HEK293 (cell line): ENCODE measurements around the gene RNF144A.

Experiments
- CTCF ChIA-PET: fragments of 350-600 bp; formaldehyde crosslinking; extraction: SDS; loops from one replicate; lab custom pipeline; 2021; ENCODE audit warnings: antibody characterized with exemption; lab: Yijun Ruan, JAX
- POLR2A ChIA-PET: fragments of 300-600 bp; formaldehyde crosslinking; extraction: SDS; loops from one replicate; lab custom pipeline; 2020; ENCODE audit warnings: antibody characterized with exemption, inconsistent platforms; lab: Yijun Ruan, JAX
- H3K27ac ChIP-seq: fragments of 200-500 bp; sonication (Bioruptor generic); 2 replicates; pipeline ENCODE4 v1.5.1; 2014; ENCODE audit warnings: low read depth, low read length, control low read depth, inconsistent platforms; ENCODE audit errors: extremely low read depth
- H3K36me3 ChIP-seq, 2 experiments: fragments of 200-500 bp in 1 of 2; sonication (Bioruptor generic) in 1 of 2; 1 replicate in 1 of 2; 2 replicates in 1 of 2; pipeline ENCODE4 v1.5.1; 2014 to 2017; ENCODE audit warnings: inconsistent platforms in 2 of 2, low read length in 2 of 2; ENCODE audit not compliant: control insufficient read depth in 2 of 2, insufficient read depth in 1 of 2
- H3K4me1 ChIP-seq: fragments of 200-500 bp; sonication (Bioruptor generic); 2 replicates; pipeline ENCODE4 v1.5.1; 2014; ENCODE audit warnings: mild to moderate bottlenecking, low read length, inconsistent platforms; ENCODE audit not compliant: control insufficient read depth, insufficient read depth
- H3K4me3 ChIP-seq: 2 replicates; pipeline ENCODE4 v1.5.1; 2011; ENCODE audit warnings: low read depth, mild to moderate bottlenecking, control low read depth, low read length, moderate library complexity
- H3K9me3 ChIP-seq: fragments of 200-500 bp; sonication (Bioruptor generic); 2 replicates; pipeline ENCODE4 v1.5.1; 2014; ENCODE audit warnings: low read depth, low read length, inconsistent platforms; ENCODE audit not compliant: control insufficient read depth, insufficient read depth
- BCL11B ChIP-seq: fragments of 450-650 bp; formaldehyde crosslinking; IDR thresholded peaks from 2 replicates; pipeline ENCODE4 v1.5.1; 2016; ENCODE audit warnings: low read depth, missing biosample characterization, missing genetic modification characterization
- BCL6B ChIP-seq: fragments of 450-650 bp; formaldehyde crosslinking; IDR thresholded peaks from 2 replicates; pipeline ENCODE4 v1.5.1; 2017; ENCODE audit warnings: missing biosample characterization, missing genetic modification characterization
- PATZ1 ChIP-seq: fragments of 450-650 bp; formaldehyde crosslinking; IDR thresholded peaks from 2 replicates; pipeline ENCODE4 v1.5.1; 2016; ENCODE audit warnings: missing biosample characterization, missing genetic modification characterization
- RBAK ChIP-seq: fragments of 450-650 bp; formaldehyde crosslinking; IDR thresholded peaks from 2 replicates; pipeline ENCODE4 v1.5.1; 2016; ENCODE audit warnings: missing biosample characterization, missing genetic modification characterization
- SCRT2 ChIP-seq: fragments of 450-650 bp; formaldehyde crosslinking; IDR thresholded peaks from 2 replicates; pipeline ENCODE4 v1.5.1; 2016; ENCODE audit warnings: missing biosample characterization, missing genetic modification characterization
- ZIC2 ChIP-seq: fragments of 450-650 bp; formaldehyde crosslinking; IDR thresholded peaks from 2 replicates; pipeline ENCODE4 v1.5.1; 2016; ENCODE audit warnings: missing biosample characterization, missing genetic modification characterization
- ZNF184 ChIP-seq: fragments of 450-650 bp; IDR thresholded peaks from 2 replicates; pipeline ENCODE4 v1.5.1; 2018; ENCODE audit warnings: missing biosample characterization, mild to moderate bottlenecking, missing genetic modification characterization
- ZNF211 ChIP-seq: fragments of 450-650 bp; formaldehyde crosslinking; IDR thresholded peaks from 2 replicates; pipeline ENCODE4 v1.5.1; 2016; ENCODE audit warnings: low read depth, missing biosample characterization, missing genetic modification characterization
- ZNF23 ChIP-seq: fragments of 450-650 bp; formaldehyde crosslinking; IDR thresholded peaks from 2 replicates; pipeline ENCODE4 v1.5.1; 2016; ENCODE audit warnings: missing biosample characterization, missing genetic modification characterization, borderline replicate concordance
- ZNF292 ChIP-seq: fragments of 450-650 bp; formaldehyde crosslinking; IDR thresholded peaks from 2 replicates; pipeline ENCODE4 v1.5.1; 2016; ENCODE audit warnings: low read depth, missing biosample characterization, missing genetic modification characterization, borderline replicate concordance
- ZNF394 ChIP-seq: fragments of 450-650 bp; formaldehyde crosslinking; IDR thresholded peaks from 2 replicates; pipeline ENCODE4 v1.5.1; 2016; ENCODE audit warnings: missing biosample characterization, missing genetic modification characterization, mild to moderate bottlenecking, moderate library complexity, borderline replicate concordance
- ZNF423 ChIP-seq: fragments of 450-650 bp; formaldehyde crosslinking; IDR thresholded peaks from 2 replicates; pipeline ENCODE4 v1.5.1; 2016; ENCODE audit warnings: missing biosample characterization, missing genetic modification characterization
- ZNF521 ChIP-seq: fragments of 450-650 bp; formaldehyde crosslinking; IDR thresholded peaks from 2 replicates; pipeline ENCODE4 v1.5.1; 2017; ENCODE audit warnings: missing biosample characterization, mild to moderate bottlenecking, missing genetic modification characterization
- ZNF560 ChIP-seq: fragments of 450-650 bp; formaldehyde crosslinking; IDR thresholded peaks from 2 replicates; pipeline ENCODE4 v1.5.1; 2017; ENCODE audit warnings: missing biosample characterization, missing genetic modification characterization, borderline replicate concordance
- ZNF561 ChIP-seq: fragments of 450-650 bp; IDR thresholded peaks from 2 replicates; pipeline ENCODE4 v1.5.1; 2018; ENCODE audit warnings: missing biosample characterization, missing genetic modification characterization, borderline replicate concordance
- ZNF585B ChIP-seq: fragments of 450-650 bp; formaldehyde crosslinking; IDR thresholded peaks from 2 replicates; pipeline ENCODE4 v1.5.1; 2016; ENCODE audit warnings: missing biosample characterization, missing genetic modification characterization
- ZNF645 ChIP-seq: fragments of 450-650 bp; formaldehyde crosslinking; IDR thresholded peaks from 2 replicates; pipeline ENCODE4; 2016; ENCODE audit warnings: missing biosample characterization, missing genetic modification characterization
- ZNF670 ChIP-seq: fragments of 450-650 bp; formaldehyde crosslinking; IDR thresholded peaks from 2 replicates; pipeline ENCODE4 v1.5.1; 2016; ENCODE audit warnings: missing biosample characterization, missing genetic modification characterization, low read depth
- ZNF677 ChIP-seq: fragments of 450-650 bp; IDR thresholded peaks from 2 replicates; pipeline ENCODE4 v1.5.0; 2018; ENCODE audit warnings: missing biosample characterization, mild to moderate bottlenecking, missing genetic modification characterization, moderate library complexity
- ZNF747 ChIP-seq: fragments of 450-650 bp; formaldehyde crosslinking; IDR thresholded peaks from 2 replicates; pipeline ENCODE4 v1.5.1; 2016; ENCODE audit warnings: missing biosample characterization, missing genetic modification characterization
- ZSCAN4 ChIP-seq: fragments of 450-650 bp; formaldehyde crosslinking; IDR thresholded peaks from 2 replicates; pipeline ENCODE4 v1.5.1; 2017; ENCODE audit warnings: missing biosample characterization, missing genetic modification characterization

RNF144A gene

GRCh38 chr2:6957031-6957714, 40.0 kb downstream of the RNF144A start:
- CTCF ChIA-PET, result interaction anchor here (0.7 to 1.2 kb wide), 2 partner anchors 40 to 60 kb away, joined by 3 read pairs; no protein-coding TSS in a partner anchor
- peaks cover 7% of the 10 kb centered on the region; the same call in 1 of the 2 replicates for H3K4me1 ChIP-seq
- no peaks in the 10 kb centered on the region for H3K36me3 ChIP-seq
- no peak overlapping the region for H3K4me3 ChIP-seq
- H3K9me3 ChIP-seq, result no peaks in the 10 kb centered on the region
- peak; percentile 36; the same call in 1 of the 2 replicates for TF ChIP-seq SCRT2 (tag by site-specific recombination)
- TF ChIP-seq ZNF677 (tag by site-specific recombination), result no peak
- TF ChIP-seq ZNF394, result no peak
- POLR2A ChIA-PET, result no interaction called here
- H3K27ac ChIP-seq, result no peak overlapping the region

GRCh38 chr2:6957910-6958615, 40.9 kb downstream of the RNF144A start:
- no peak for TF ChIP-seq ZNF423 (tag by site-specific recombination)
- H3K4me3 ChIP-seq, result no peak overlapping the region
- H3K36me3 ChIP-seq, result no peaks in the 10 kb centered on the region
- H3K9me3 ChIP-seq, result no peaks in the 10 kb centered on the region
- CTCF ChIA-PET, result interaction anchor here (0.7 to 1.2 kb wide), 2 partner anchors 41 to 61 kb away, joined by 3 read pairs; no protein-coding TSS in a partner anchor
- POLR2A ChIA-PET, result no interaction called here
- H3K4me1 ChIP-seq, result peaks cover 7% of the 10 kb centered on the region; the same call in 1 of the 2 replicates
- H3K27ac ChIP-seq, result no peak overlapping the region

GRCh38 chr2:6958616-6959235, 41.5 kb downstream of the RNF144A start:
- ChIA-PET CTCF (no interaction called here), POLR2A (no interaction called here)
- H3K9me3 ChIP-seq, result no peaks in the 10 kb centered on the region
- TF ChIP-seq BCL6B (tag by site-specific recombination) (no peak), ZNF670 (tag by site-specific recombination) (no peak), ZNF23 (tag by site-specific recombination) (no peak), ZNF645 (tag by site-specific recombination) (no peak), ZIC2 (tag by site-specific recombination) (no peak), ZNF585B (no peak), ZNF521 (tag by site-specific recombination) (no peak), ZNF292 (tag by site-specific recombination) (no peak), ZNF211 (no peak), ZNF184 (tag by site-specific recombination) (no peak), ZNF561 (no peak), ZNF560 (tag by site-specific recombination) (no peak), ZNF747 (tag by site-specific recombination) (no peak), RBAK (tag by site-specific recombination) (no peak), BCL11B (tag by site-specific recombination) (no peak), PATZ1 (tag by site-specific recombination) (no peak), ZSCAN4 (tag by site-specific recombination) (no peak)
- peaks cover 7% of the 10 kb centered on the region; the same call in 1 of the 2 replicates for H3K4me1 ChIP-seq
- no peak overlapping the region for H3K4me3 ChIP-seq
- no peaks in the 10 kb centered on the region for H3K36me3 ChIP-seq
- no peak overlapping the region for H3K27ac ChIP-seq
